GM19395 (cell line): ENCODE results near the gene ZNF385B.

Source experiments
- ATAC-seq: cut with Tn5 transposase; IDR thresholded peaks from one replicate; pipeline ENCODE4 v1.9.1; 2021; ENCODE audit warnings: mild to moderate bottlenecking, moderate library complexity; ENCODE audit not compliant: unreplicated experiment

ZNF385B gene

GRCh38 chr2:179686718-179687342 is 174.6 kb downstream of the ZNF385B start:
- ATAC-seq: no peak

GRCh38 chr2:179686069-179686468 is 175.3 kb downstream of the ZNF385B start:
- ATAC-seq: no peak

- no peak for ATAC-seq
Observed at GRCh38 chr2:179685146-179685545, 176.3 kb downstream of the ZNF385B start.

- ATAC-seq: no peak
Observed at GRCh38 chr2:179682756-179683155, 178.7 kb downstream of the ZNF385B start.

GRCh38 chr2:179677746-179678505 is 183.5 kb downstream of the ZNF385B start:
- no peak for ATAC-seq

- ATAC-seq: no peak
Observed at GRCh38 chr2:179677077-179677688, 184.2 kb downstream of the ZNF385B start.

GRCh38 chr2:179675435-179675834 is 186.0 kb downstream of the ZNF385B start:
- no peak for ATAC-seq

- ATAC-seq: no peak
Observed at GRCh38 chr2:179671043-179671981, 190.1 kb downstream of the ZNF385B start.

GRCh38 chr2:179669196-179669595 is 192.2 kb downstream of the ZNF385B start:
- ATAC-seq: no peak

- no peak for ATAC-seq
Observed at GRCh38 chr2:179664972-179665812, 196.2 kb downstream of the ZNF385B start.

GRCh38 chr2:179661986-179662385 is 199.4 kb downstream of the ZNF385B start:
- no peak for ATAC-seq

GRCh38 chr2:179657068-179657595 is 204.3 kb downstream of the ZNF385B start:
- no peak for ATAC-seq

GRCh38 chr2:179655627-179656026 is 205.8 kb downstream of the ZNF385B start:
- no peak for ATAC-seq

GRCh38 chr2:179654806-179655205 is 206.6 kb downstream of the ZNF385B start:
- no peak for ATAC-seq

GRCh38 chr2:179652296-179652695 is 209.1 kb downstream of the ZNF385B start:
- ATAC-seq: no peak

- no peak for ATAC-seq
Observed at GRCh38 chr2:179650420-179650819, 211.0 kb downstream of the ZNF385B start.

- no peak for ATAC-seq
Observed at GRCh38 chr2:179646862-179647587, 214.4 kb downstream of the ZNF385B start.

- no peak for ATAC-seq
Observed at GRCh38 chr2:179646173-179646769, 215.1 kb downstream of the ZNF385B start.

- no peak for ATAC-seq
Observed at GRCh38 chr2:179645047-179645446, 216.4 kb downstream of the ZNF385B start.
